GM18526 (cell line): ENCODE data around the gene QRICH1.

Source experiments
- POLR2A ChIP-seq: IDR thresholded peaks from 3 replicates; pipeline ENCODE4 v1.6.1; 2011; ENCODE audit not compliant: insufficient read length; ENCODE audit errors: extremely low read depth

Gene QRICH1

DNA sequence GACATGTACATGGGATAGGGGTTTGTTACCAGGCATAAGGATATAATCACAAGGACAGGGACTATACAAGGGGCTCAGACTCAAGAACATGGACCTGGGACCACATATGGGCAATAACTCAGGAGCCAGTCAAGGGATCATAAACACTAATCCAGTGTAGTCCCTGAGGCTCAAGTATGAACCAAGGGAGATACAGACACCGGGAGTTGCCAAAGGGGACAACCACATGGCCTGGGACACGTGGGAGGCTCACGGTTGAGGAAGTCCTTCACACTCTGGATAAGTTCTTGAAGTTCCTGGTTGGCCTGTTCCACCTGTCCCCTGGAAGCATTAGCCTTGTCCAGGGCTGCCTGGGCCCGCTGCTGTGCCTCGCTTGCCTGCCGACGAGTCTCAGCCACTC, 28.6 kb upstream of the QRICH1 start:
- TF ChIP-seq POLR2A = no peak

DNA sequence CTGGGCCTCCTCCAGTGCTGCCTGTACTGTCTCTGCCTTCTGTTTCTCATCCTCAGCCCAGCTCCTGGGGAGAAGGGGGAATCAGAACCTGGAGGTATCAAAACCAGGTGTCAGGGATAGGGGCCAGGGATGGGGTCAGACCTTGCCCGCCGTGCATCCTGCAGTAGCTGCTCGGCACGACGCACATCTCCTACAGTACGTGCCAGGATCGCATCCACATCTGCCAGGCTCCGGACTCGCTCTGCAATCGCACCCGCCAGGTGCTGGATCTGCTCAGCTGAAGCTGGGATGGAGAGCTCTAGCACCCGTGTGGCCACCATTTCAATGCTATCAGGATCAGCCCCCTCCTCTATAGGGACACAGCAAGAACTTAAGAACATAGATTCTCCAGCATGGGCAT, 28.2 kb upstream of the QRICH1 start:
- TF ChIP-seq POLR2A = no peak

DNA sequence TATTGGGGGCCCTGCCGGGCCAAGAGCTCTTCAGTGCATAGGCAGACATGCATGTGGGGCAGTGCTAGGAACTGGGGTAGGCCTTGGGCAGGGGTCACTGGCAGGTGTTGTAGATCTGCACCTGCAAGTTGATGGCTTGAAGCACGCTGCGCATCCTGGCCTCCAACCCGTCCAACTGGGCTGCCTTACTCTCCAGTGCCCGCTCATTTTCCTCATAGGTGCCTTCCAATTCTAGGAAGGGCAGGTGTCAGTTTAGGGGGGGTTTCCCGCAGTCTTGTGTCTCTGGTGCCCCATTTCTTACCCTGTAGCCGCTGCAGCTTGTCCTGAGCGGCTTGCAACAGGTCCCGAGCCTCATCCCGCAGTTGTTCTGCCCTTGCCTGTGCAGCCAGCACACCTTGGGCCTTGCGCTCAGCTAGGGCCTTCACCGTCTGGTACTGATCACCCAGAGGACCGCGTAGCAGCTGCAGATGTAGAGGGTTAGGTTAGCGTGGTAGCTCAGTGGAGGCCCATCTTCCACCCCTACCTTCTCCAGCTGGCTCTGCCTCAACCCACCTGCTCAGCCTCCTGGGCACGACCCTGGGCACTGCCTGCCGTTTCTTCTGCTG, 27.4 kb upstream of the QRICH1 start:
- no peak for TF ChIP-seq POLR2A

GRCh38 chr3:49120438-49121131, 26.7 kb upstream of the QRICH1 start, which contains the start of gene USP19:
TSS of gene USP19 (minus strand) at chr3:49120823. CDS start at chr3:49119145, 1,678 bp downstream.
- peak; percentile 88 for TF ChIP-seq POLR2A

DNA sequence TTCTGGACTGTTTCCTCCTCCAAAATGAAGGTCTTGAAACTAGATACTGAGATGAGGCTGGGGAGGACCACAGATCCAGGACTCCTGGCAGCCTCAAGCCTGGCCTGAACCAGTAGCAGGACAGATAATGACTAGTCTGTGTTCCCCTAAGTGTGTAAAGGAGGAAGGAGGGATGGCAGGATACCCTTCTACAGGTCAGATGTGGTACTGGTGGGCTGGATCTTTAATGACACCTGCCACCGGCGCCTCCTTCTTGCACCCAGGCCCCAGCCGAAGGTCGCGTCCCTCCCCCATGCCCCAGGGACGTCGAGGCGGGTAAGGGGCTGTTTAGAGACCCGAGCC, 26.2 kb upstream of the QRICH1 start:
- no peak for TF ChIP-seq POLR2A

GRCh38 chr3:49119439-49119838, 25.6 kb upstream of the QRICH1 start:
- TF ChIP-seq POLR2A = no peak

GRCh38 chr3:49119036-49119435, 25.2 kb upstream of the QRICH1 start:
- TF ChIP-seq POLR2A = no peak

DNA sequence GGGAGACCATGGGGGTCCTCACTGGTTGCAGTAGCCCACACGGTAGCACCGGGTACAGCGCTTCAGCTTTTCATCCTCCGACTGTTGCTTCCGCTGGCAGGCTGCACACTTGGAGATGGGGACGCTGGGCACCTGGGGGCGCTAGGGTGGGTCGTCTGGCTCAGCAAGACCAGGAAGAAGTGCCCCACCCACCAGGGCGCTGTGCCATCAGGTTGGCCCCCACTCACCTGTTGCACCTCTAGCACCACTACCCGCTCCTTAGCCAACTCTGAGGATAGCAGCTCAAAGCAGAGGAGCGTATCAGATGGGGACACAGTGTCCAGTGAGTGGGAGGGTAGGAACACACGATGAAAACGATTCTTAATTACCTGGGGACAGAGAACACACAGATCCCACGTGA, 18.4 kb upstream of the QRICH1 start:
- TF ChIP-seq POLR2A = no peak

GRCh38 chr3:49111347-49111746, 17.5 kb upstream of the QRICH1 start:
- no peak for TF ChIP-seq POLR2A

DNA sequence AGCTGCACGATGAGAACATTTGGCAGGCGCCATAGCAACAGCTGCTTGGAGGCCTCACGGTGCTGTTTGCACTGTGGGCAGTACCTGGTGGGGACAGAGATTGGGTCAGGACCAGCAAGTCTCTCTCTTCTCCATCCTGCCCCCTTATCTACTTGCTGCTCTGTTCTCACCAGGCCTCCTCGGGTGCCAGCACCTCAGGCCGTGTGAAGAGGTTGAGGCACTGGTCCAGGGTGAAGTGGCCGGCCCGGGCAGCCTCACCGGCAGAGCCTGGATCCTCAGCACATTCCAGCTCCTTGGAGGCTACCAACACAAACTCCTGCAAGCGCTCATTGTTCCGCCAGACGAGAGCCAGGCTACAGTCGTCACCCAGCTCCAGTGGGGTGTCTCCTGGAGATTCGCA, 16.9 kb upstream of the QRICH1 start:
- no peak for TF ChIP-seq POLR2A

DNA sequence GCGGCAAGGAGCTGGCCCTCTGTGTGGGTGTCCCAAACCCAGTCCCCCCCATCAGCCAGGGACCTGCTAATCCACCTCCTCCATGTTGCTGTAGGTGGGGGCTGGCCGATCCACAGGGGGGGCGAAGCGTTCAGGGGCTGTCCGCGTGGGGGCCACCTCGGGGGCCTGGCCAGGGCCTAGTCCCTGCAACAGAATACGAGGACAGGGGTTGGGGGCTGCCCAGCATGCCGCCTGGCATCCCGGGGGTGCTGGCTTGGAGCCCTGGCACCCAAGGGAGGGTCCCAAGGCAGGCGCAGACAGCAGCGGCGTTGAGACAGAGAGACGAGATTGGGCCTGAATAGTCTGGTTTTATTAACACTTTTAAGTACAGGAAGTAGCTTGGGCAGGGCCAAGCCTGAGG, 14.5 kb upstream of the QRICH1 start:
- TF ChIP-seq POLR2A = no peak

DNA sequence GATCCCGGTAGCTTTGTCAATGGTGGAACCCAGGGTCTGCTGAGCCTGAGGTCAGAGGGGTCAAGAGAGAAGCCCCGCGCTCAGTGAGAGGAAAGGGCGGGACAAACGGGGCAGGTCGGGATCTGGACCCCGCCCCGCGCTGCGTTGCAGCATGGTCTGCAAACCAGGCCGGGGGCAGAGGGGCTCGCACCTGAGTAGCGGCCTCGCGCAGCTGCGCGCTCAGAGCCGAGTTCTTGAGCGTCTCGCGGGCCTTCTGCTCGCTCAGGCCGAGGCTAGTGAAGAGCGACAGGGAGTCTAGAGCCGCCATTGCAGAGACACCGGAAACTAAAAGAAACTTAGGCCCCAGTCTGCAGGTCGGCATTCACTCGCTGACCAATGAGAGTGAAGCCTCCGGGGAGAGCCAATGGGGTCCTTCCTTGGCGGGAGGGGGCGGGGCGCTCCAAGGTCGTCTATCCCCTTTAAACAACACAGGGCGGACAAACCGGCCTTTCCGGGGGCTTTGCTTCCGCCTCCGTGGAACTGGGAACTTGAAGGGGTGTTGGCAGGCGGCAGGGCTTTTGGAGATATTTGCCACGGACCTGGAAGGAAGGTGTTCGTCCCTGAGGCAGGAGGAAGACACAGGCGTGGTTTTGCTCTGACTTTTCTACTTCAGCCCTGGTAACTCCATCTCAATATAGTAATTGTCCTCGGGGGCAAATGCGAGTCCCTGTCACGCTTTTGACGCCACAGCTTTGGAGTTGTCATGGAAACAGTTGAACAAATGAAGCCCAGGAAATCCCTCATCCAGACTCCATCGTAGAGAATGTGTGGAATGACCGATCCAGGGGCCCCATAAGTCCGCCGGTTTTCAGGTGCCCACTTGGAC, 10.8 kb upstream of the QRICH1 start, which contains the start of gene QARS1:
QARS1 (minus strand) TSS at position 331 of the 865 bp plus-strand sequence; CDS start at position 307, 24 bp downstream.
- peak; percentile 80 for TF ChIP-seq POLR2A

DNA sequence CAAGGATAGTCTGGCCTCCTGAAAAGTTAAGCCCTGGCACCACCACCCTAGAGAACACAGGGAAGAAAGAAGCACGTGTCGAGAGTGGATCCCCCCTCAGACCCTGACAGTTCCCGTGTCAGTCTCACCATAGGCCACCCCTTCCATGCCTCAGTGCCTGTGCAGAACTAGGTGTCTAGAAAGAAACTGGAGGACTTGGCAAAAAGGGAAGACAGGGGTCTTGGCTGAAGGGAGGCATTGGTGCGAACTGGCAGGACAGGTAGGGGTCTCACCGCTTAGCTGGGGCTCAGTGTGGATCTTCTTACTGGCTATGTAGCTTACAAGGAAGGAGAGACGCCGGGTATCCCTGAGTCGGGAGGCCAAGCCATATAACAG, 10.2 kb upstream of the QRICH1 start:
- no peak for TF ChIP-seq POLR2A

- no peak for TF ChIP-seq POLR2A
Observed at GRCh38 chr3:49100046-49100615, 6.3 kb upstream of the QRICH1 start.

DNA sequence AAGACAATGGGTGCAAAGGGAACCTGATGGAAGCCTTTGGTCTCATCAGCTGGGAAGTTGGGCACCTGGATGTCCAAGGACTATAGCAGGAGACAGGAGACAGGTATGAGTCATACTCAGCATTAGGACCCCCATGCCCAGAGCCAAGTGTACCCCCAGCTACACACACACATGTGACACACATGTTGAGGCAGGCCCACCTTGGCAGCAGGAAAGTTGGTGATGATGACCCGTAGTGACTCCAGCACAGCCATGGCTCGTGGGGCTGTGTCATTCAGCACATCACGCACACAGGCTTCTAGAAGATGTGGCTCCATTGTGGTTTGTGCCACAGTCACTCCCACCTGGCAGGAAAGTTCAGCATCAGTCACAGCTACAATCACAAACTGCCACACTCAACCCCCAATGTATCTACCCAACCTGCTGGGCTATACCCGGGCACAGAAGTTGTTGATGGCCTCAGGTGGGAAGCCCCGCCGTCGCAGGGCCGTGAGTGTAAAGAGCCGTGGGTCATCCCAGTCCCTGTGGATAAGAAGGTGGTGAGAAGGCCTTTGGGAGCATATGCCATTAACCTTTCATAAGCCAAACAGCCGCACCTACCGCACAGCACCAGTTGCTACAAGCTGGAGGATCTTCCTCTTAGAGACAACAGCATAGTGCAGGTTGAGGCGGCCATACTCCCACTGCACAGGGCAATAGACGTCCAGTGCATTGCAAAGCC, 5.2 kb upstream of the QRICH1 start:
- TF ChIP-seq POLR2A = no peak

DNA sequence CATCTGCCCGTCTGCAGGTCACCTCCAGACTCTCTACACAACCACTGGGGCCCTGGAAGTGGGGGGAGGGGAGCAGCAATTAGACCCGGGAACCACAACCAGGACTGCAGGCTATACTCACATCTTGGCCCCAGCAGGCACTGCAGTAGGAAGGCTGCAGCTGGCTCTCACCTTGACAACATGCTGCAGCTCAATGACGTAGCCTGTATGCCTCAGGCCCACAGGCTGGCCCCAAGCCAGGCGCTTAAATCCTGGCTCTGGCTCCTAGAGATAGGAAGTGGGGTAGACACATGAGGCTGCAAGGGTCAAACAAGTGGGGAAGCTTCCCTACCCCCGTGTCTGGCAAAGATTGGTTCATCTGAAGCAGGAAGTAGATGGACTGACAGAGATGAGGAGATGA, 4.6 kb upstream of the QRICH1 start:
- TF ChIP-seq POLR2A = no peak
